NCI-H526 (cell line): ENCODE results near the gene CLEC4C.

Source experiments
- DNase-seq, 2 experiments: peaks; one replicate each; lab custom pipeline; 2025; lab: John Stamatoyannopoulos, UW

Gene CLEC4C

DNA sequence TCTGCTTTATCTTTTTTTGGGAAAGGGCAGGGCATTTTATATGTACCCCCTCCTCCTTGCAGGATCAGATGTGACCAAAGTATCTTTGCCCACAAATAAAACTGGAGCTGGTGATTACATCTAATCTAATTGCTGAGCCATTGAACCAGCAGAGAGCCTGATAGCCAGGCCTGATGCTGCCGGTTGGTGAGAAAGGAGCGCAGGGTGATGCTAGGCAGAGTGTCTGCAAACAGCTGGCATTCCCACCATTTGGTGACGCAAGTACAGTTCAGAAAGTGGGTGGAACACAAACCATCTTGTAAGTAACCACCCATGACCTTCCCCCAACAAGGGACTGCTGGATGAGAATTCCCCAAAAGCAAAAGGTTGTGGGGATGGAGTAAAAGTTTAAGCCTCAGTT lies 23.2 kb downstream of the CLEC4C start:
- DNase-seq = no peak

DNA sequence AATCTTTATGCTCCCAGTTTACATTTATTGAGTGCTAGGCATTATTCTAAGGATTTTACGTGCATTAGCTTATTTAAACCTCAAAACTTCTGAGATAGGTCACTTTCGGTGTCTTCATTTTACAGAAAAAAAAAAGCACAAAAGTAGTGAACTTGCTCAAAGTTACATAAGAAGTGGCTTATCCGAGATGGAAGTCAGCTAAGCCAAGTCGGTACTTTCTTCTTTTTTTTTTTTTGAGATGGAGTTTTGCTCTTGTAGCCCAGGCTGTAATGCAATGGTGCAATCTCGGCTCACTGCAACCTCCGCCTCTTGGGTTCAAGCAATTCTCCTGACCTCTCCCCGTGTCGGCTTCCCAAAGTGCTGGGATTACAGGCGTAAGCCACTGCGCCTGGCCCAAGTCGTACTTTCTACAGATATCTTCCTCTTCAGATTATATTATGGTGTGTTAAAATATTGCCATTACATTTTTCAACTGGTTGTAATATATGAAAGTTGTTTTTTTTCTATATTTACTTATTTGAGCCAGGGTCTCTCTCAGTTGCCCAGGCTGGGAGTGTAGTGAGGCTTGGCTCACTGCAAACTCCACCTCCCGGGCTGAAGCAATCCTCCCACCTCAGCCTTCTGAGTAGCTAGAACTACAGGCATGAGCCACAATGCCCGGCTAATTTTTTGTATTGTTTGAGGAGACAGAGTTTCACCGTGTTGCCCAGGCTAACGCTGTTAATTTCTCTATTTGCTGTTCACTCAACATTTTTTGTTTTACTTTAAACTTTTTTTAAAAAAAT lies 27.0 kb downstream of the CLEC4C start:
- no peak for DNase-seq

DNA sequence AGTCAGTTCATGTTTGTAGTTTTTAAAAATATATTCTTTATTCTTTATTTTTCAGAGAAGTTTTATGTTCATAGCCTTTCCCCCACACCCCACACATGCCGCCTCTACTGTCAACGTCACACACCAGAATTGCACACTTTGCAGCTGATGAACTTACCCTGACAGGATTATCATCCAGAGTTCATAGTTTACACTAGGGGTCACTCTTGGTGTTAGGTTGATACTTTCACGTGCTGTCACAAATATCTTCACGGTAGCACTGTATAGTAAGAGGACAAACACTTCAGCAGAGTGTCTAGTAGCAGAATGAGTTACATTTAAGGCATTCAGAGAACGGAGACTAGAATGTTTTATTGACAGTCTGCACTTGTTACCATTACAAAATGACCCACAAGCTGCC lies 30.8 kb downstream of the CLEC4C start:
- peak; percentile 1 to 27 for DNase-seq

DNA sequence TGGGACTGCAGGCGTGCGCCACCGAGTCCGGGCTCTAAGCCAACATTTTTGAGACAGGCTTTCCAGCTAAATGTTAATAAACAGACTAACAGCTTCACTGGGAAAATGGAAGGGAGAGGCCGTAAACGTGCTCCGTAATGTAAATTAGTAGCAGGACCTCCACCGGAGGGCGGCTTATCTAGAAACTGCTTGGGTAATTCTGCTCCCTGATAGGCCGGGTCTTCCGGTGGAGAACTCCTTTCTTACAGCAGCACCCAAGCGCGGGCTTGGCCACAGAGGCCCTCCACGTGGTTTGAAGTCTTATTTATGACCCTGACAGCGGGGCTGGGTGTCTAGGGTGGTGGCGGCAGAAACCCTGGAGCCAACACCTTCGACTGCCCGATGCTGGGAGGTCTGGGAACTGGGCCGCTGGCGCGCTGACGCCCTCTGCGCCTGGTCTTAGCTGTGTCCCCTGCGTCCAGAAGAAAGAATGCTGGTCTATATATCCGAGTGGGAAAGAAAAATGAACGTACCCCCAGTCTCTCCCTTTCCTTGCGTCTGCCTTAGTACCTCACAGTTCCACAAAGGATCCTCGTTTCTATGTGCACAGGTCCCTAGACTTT lies 34.2 kb downstream of the CLEC4C start:
- DNase-seq = no peak

DNA sequence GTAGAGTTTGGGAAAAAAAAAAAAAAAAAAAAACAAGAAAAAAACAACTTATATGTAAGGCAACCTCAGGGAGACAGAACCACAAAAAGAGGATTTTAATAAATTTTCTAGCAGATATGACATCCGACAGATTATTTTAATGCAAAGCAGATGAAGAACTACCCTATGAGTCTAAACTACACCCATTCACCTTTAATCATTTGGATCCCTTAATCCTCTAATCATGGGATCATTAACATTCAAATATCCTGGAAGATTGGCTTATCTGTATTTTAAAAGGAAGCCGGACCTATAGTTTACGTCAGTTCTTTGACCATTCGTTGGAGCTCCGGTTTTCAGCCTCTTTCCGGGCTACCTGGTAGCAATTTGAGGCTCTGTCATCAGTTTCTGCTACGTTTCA lies 36.0 kb downstream of the CLEC4C start, which contains the start of gene DPPA3:
Gene DPPA3, plus strand, starts transcription at position 301 of the 400 bp plus-strand sequence. CDS start 138 bp downstream, outside the sequence.
- DNase-seq = no peak

DNA sequence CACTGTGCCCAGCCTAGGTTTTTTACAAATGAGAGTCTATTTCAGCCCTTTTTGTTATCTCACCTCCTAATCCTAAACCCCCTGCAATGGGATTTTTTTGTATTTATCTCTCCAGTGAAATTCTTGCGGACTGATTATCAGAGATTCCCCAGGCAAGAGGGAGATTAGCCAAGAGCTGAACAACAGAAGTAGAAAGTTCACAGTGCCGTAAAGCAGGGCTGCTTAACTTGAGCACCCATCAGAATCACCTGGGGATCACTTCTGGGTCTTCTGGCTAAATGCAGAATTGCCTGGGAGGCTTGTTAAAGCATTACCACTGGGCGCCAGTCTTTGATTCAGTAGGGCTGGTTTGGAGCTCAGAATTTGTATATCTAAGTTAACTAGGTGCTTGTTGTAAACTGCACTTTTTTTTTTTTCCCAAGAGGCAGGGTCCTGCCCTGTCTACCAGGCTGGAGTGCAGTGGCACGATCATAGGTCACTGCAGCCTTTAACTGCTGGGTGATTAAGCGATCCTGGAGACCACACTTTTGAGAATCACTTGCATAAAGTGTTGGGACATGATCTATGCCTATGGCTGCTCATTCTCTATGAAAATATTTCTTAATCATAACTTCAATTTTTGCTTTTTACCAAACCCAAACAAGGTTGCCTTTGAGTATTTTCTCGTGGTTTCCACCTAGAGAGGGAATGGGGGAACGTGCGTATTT lies 37.1 kb downstream of the CLEC4C start:
- no peak for DNase-seq

DNA sequence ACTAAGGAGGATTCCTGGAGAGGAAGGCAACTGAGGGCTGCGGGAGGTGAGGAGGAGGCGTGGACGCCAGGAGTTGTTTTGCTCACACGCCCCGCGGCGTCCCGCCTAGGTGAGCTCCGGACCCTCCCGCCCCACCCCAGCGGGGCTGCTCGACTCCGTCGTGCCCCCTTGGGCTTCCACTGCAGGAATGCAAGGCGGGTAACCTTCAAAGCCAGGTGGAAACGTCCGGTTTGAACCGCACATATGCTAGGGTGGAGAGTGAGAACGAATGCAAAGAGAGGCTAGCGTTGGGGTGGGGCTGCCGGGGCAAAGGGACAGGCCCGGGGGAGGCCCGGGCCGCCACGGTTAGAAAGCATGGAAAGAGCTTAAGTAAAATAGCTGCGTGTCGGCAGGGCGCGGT lies 41.3 kb downstream of the CLEC4C start:
- no peak for DNase-seq

DNA sequence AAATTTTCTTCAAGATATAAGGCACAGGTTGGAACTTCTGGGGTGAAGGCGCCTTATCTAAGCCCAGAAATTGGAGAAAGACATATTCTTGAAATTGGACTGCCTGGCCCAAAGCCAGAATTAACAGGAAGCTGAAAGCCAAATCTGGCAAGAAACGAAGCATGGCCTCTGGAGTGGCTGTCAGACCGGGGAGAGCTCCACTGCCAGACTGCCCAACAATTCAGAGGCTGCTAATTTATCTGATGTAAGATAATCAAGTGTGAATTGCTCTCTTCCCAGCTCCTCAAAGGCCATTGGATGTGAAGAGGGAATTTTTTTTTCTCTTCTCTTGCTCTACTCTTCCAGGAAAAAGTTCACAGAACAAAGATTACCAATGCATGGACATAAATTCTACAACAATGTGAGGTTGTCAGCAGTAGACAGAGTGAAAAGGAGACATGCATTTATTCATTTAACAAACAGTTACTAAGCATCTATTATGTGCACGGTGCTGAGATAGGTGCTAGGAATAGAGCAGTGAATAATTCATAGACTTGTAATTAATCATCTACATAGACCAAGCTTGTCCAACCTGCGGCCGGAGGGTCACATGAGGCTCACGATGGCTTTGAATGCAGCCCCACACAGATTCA lies 51.5 kb downstream of the CLEC4C start, which contains the start of gene GDF3:
Gene GDF3, minus strand, starts transcription at position 210 of the 632 bp plus-strand sequence. Its CDS starts 47 bp downstream, at position 163.
- no peak for DNase-seq

DNA sequence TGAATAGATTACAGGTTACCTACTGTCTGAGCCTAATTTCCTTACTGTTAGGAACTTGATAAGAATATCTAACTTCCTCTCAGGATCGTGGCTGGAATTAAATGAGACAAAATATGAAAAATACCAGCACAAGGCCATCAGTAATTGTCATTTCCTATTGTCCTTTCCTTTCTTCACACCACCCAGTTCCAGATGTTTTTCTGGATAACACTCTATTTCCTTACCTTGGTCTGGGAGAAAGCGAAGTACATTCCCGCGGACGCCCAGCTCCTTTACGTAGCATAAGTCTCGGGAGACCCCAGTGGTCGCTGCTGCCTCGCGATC lies 52.0 kb downstream of the CLEC4C start:
- DNase-seq = no peak

DNA sequence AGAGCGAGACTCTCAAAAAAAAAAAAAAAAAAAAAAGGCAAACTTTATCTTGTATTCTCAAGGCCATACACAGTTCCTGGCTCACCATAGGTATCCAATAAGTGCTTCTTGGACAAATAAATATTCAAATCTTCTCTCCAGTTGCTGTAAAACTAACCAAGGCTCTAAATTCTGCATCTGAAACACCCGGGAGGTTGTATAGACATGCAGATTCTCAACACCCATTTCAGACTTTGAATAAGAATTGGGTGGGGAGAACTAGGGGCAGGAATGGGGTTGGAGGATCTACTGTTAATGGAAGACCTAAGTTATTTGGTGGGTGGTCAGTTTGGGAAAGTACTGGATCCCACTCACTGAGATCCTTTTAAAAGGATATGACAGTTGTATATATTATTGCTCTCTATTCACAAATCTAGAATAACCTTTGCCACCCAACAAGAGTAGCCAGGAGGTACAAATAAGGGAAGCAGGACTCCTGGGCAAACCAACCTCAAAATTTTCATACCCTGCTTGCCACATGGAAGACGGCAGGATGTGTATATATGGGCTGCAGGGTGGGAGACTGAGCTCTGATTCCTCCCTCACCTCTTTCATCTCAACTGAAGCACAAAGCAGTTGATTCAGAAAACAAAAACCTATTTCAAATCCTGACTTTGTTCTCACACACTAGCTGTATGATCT lies 52.5 kb downstream of the CLEC4C start:
- peak in 1 of 2 experiments; percentile 6 for DNase-seq

DNA sequence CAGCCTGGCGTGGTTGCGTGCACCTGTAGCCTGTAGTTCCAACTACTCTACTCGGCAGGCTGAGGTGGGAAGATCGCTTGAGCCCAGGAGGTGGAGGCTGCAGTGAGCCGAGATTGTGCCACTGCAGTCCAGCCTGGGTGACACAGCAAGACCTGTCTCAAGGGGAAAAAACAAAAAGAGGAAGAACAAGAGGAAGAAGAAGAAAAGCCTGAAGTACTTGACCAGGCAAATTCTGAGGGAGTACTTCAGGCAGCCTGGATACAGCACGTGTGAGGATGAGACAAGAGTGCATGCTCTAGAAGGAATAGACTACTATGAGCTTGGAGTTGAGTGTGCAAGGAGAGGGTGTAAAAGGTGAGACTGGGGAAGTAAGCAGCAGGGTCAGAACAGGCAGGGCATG lies 53.4 kb downstream of the CLEC4C start:
- no peak for DNase-seq

DNA sequence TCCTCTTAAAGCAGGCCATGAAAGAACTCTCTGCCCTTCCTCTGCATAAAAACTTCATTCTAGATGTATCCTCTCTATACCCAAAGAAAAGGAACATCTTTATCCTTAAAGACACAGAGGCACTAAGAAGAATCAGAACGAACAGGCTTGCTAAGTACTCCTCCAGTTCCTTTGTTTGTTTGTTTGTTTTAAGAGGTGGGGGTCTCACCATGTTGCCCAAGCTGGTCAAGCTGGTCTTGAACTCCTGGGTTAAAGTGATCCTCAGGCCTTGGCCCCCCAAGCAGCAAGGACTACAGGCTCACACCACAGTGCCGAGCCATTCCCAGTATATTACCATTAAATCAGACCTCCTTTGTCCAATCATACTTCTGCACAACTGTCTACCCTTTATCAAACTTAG lies 65.6 kb downstream of the CLEC4C start:
- no peak for DNase-seq
